ENCODE measurements around the gene ECI1. TPM values are rescaled to one million over a fixed set of nuclear protein-coding genes. Genes with fewer than 3 reads are reported as not detected.
A peak's percentile ranks its signal among the peaks of the same experiment; 100 is the strongest.

Gene ECI1
- total and polyA plus RNA-seq, 4 donors: 18.8 to 58.9 (median 53.9) TPM

DNA sequence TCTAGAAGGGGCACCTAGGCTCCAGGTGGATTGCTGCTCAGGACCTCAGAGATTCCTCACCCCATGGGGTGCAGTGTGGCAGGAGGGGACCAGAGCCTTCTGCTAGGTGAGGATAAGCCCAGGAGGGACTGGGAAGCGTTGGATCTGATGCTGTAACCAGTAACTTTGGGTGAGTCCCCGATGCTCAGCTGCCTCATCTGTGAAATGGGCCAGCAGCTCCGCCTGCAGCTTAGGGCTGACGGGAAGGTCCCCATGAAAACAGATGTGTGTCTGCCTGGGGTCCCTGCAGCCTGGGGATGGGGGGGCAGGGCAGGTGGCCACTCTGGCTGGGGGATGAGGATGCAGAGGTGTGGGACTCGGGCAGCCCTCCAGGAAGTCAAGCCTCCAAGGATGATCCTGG, 52.3 kb downstream of the ECI1 start:
- no peak for DNase-seq (ENCODE audit: low read depth in 4 of 6, low spot score in 6 of 6)
- Histone ChIP-seq H3K9me3 (ENCODE audit: control insufficient read depth, insufficient read depth, low read length) (no peaks in the 10 kb centered on the region), H3K4me3 (ENCODE audit: low read depth, low read length) (no peak overlapping the region), H3K27ac (ENCODE audit: low read depth, low read length) (no peak overlapping the region), H3K4me1 (ENCODE audit: control insufficient read depth, insufficient read depth, low read length) (peaks cover 23% of the 10 kb centered on the region), H3K27me3 (ENCODE audit: control insufficient read depth, insufficient read depth, low read length) (peaks cover 3% of the 10 kb centered on the region), H3K36me3 (ENCODE audit: control insufficient read depth, insufficient read depth, low read length) (peaks cover 7% of the 10 kb centered on the region)
- 76% methylated on average over 5 of the region's 5 CpGs for WGBS (ENCODE audit: insufficient coverage)

DNA sequence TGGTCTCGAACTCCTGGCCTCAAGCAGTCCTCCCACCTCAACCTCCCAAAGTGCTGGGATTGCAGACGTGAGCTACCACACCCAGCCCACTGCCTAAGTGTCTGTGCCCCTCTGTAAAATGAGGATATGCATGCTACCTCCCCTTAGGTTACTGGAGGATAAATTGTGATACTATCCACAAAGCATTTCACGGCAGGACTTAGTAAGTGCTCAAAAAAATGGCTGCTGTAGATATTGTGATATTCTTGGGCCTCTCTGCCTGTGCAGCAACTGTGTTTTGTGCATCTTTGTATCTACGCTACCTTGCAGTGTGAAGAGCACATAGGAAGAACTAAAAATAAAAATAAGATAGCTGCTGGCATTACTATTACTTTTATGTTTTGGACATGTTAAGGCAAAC, 53.1 kb downstream of the ECI1 start:
- Histone ChIP-seq H3K9me3 (ENCODE audit: control insufficient read depth, insufficient read depth, low read length) (no peaks in the 10 kb centered on the region), H3K4me3 (ENCODE audit: low read depth, low read length) (no peak overlapping the region), H3K27ac (ENCODE audit: low read depth, low read length) (no peak overlapping the region), H3K27me3 (ENCODE audit: control insufficient read depth, insufficient read depth, low read length) (peaks cover 3% of the 10 kb centered on the region), H3K36me3 (ENCODE audit: control insufficient read depth, insufficient read depth, low read length) (peaks cover 14% of the 10 kb centered on the region), H3K4me1 (ENCODE audit: control insufficient read depth, insufficient read depth, low read length) (peaks cover 29% of the 10 kb centered on the region)
- WGBS (ENCODE audit: insufficient coverage): no CpG with 5 or more reads among the region's 4 CpGs
- DNase-seq (ENCODE audit: low read depth in 4 of 6, low spot score in 6 of 6): no peak

DNA sequence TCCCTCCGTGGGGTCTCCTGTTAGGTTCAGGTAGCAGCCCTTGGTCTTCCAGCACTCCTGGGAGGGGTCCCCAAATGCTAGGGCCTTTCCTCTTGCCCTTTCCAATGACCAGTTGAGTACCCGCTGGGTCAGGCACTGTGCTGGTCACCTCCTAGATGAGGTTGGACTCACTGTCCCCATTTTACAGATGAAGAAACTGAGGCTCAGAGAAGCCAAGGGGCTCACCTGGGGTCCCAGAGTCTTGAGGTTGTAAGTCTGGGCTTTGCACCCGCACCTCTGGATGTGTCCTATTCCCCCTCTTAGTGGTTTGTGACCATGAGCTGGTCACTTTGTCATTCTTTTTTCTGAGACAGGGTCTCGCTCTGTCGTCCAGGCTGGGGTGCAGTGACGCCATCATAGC, 53.6 kb downstream of the ECI1 start:
- no peak overlapping the region for H3K27ac ChIP-seq (ENCODE audit: low read depth, low read length)
- peaks cover 3% of the 10 kb centered on the region for H3K27me3 ChIP-seq (ENCODE audit: control insufficient read depth, insufficient read depth, low read length)
- peaks cover 17% of the 10 kb centered on the region for H3K36me3 ChIP-seq (ENCODE audit: control insufficient read depth, insufficient read depth, low read length)
- 80% methylated on average over 5 of the region's 6 CpGs for WGBS (ENCODE audit: insufficient coverage)
- no peaks in the 10 kb centered on the region for H3K9me3 ChIP-seq (ENCODE audit: control insufficient read depth, insufficient read depth, low read length)
- DNase-seq (ENCODE audit: low read depth in 4 of 6, low spot score in 6 of 6): no peak
- H3K4me1 ChIP-seq (ENCODE audit: control insufficient read depth, insufficient read depth, low read length): peaks cover 29% of the 10 kb centered on the region
- no peak overlapping the region for H3K4me3 ChIP-seq (ENCODE audit: low read depth, low read length)

DNA sequence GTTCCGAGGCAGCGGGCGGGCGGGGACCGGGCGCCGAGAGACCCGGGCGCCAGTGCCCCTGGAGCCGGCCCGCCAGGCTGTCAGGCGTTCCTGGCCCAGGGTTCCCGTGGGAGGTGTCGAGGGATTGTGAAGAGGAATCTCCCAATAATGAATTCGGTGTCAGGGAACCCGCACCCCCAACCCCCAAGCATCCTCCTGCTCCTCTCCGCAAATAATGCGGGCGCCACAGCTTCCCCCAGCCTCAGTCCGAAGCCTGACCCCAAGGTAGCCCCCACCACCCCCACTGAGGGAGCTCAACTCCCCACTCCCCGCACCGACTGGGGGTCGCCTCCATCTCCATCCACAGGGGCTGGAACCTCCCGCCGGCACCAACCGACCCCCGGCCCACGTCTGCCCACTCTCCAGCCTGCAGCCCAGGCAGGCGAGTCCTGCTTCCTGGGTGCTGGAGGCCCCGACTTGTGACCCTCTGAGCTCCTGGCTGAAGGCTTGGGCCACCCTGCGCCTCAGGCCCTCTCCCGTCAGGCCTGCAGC, 54.3 kb downstream of the ECI1 start:
- Histone ChIP-seq H3K4me3 (ENCODE audit: low read depth, low read length) (no peak overlapping the region), H3K27me3 (ENCODE audit: control insufficient read depth, insufficient read depth, low read length) (peaks cover 3% of the 10 kb centered on the region), H3K9me3 (ENCODE audit: control insufficient read depth, insufficient read depth, low read length) (no peaks in the 10 kb centered on the region), H3K4me1 (ENCODE audit: control insufficient read depth, insufficient read depth, low read length) (peaks cover 33% of the 10 kb centered on the region), H3K27ac (ENCODE audit: low read depth, low read length) (no peak overlapping the region), H3K36me3 (ENCODE audit: control insufficient read depth, insufficient read depth, low read length) (peaks cover 24% of the 10 kb centered on the region)
- no peak for DNase-seq (ENCODE audit: low read depth in 4 of 6, low spot score in 6 of 6)
- WGBS (ENCODE audit: insufficient coverage): 22% methylated on average over 25 of the region's 32 CpGs

DNA sequence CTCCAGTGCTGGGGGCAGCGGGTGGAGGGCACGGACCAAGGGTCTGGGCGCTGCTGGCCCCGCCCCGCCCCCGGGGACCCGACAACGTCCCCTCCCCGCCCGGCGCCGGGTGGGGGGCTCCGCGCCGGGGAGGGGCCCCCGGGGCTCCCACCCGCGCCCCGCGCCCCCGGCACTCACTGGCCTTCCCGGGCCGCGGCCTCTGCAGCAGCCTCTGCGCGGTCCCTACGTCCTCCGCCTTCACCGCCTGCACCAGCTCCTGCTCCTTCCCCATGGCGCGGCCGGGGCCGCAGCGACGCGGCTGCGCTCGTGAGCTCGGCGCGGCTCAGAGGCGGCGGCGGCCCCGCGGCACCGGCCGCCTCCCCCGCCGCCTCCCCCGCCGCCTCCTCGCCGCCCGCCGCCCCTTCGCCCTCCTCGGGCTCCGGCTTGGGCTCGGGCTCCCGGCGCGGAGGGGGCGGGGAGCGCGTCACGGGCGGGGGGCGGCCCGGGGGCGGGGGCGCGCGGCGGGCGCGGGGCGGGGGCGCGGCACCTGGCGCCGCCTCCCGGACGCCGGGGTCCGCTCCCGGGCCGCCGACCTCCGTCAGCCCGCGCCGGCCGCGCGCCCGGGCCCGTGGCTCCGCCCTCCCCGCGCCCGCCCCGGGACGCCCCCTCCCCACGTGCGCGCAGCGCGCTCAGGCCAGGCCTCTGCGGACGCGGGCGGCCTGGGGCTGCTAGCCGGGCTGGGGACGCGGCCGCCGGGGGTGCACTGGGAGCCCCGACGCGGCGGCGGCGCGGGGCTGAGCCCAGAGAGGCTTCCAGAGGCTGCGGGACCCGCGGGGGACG, 55.0 kb downstream of the ECI1 start, which contains the start of gene CASKIN1:
Gene CASKIN1 (minus strand): TSS at position 444 of the 819 bp plus-strand sequence. CDS start 173 bp downstream, at position 271.
- Histone ChIP-seq H3K36me3 (ENCODE audit: control insufficient read depth, insufficient read depth, low read length) (peaks cover 30% of the 10 kb centered on the region), H3K9me3 (ENCODE audit: control insufficient read depth, insufficient read depth, low read length) (no peaks in the 10 kb centered on the region), H3K4me3 (ENCODE audit: low read depth, low read length) (peak within 1 kb of the TSS; percentile 36), H3K4me1 (ENCODE audit: control insufficient read depth, insufficient read depth, low read length) (peaks cover 39% of the 10 kb centered on the region), H3K27me3 (ENCODE audit: control insufficient read depth, insufficient read depth, low read length) (peaks cover 3% of the 10 kb centered on the region), H3K27ac (ENCODE audit: low read depth, low read length) (no peak within 1 kb of the TSS)
- WGBS (ENCODE audit: insufficient coverage): under 1% methylated on average over 102 of the region's 129 CpGs
- peak in 2 of 6 donors; percentile 60 to 72 for DNase-seq (ENCODE audit: low read depth in 4 of 6, low spot score in 6 of 6)

DNA sequence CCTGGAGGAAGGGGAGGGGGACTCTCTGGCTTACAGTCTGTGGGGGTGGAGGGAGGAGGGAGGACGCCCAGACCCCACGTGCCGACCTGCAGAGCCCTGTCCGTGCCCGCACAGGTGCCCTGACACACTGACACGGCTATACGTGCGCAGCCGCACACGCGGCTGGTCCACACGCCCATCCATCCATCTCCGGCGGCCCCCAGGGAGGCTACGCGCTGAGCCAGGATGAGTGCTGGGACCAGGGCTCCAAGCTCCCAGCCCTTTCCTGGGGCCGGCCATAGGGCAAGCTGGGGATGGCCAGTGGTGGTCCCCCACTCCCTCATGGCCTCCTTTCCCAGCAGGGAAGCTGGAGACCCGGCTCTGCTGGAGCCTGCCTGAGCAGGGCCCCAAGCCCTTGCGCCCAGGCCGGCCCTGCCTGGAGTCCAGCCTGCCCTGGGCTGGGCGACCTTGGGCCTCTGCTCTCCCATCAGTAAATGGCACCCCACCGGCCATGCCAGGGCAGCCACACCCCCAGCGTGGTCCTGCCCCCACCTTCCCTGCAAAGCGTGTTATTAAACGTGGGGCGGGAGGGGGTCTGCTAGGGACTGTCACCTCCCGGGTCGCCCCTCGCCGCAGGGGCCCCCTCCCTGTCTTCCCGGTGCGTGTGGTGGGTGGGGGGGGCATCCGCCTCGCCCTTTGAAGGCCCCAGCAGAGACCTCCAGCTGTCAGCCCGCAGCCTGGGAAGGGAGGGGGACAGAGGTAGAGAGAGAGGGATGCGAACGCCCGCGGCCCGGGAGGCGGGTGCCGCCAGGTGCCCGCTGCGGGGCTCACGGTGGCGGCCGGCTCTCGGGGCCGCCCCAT, 55.8 kb downstream of the ECI1 start:
- no peak overlapping the region for H3K27ac ChIP-seq (ENCODE audit: low read depth, low read length)

DNA sequence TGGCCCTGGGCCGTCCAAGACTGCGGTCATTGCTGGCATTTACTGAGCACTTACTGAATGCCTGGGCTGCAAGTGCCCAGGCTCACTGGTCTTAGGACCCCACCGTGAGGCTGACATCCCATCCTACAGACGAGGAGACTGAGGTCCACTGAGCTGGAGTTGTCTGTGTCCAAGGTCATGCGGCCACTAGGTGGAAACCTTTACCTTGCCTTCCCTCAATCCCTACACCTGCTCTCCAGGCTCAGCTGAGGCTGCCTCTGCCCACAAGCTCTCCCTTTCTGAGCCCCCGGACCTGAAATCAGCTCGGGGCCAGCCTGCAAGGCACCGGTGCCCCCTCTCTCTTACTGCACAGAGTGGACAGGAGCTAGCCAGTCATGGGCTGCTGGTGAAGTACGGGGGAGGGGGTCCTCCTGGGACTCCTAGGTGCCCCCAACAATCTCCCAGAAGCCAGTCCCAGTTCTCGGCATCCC, 56.5 kb downstream of the ECI1 start:
- peaks cover 54% of the 10 kb centered on the region for H3K4me1 ChIP-seq (ENCODE audit: control insufficient read depth, insufficient read depth, low read length)
- WGBS (ENCODE audit: insufficient coverage): 32% methylated on average over 7 of the region's 10 CpGs
- peaks cover 45% of the 10 kb centered on the region for H3K36me3 ChIP-seq (ENCODE audit: control insufficient read depth, insufficient read depth, low read length)
- peak in 2 of 6 donors; percentile 37 to 83 for DNase-seq (ENCODE audit: low read depth in 4 of 6, low spot score in 6 of 6)
- H3K4me3 ChIP-seq (ENCODE audit: low read depth, low read length): peak overlapping the region; percentile 36
- H3K27me3 ChIP-seq (ENCODE audit: control insufficient read depth, insufficient read depth, low read length): peaks cover 3% of the 10 kb centered on the region
- H3K9me3 ChIP-seq (ENCODE audit: control insufficient read depth, insufficient read depth, low read length): no peaks in the 10 kb centered on the region
- H3K27ac ChIP-seq (ENCODE audit: low read depth, low read length): no peak overlapping the region

More for the DNA sequence above, 55.8 kb downstream of the ECI1 start:
- peak in 1 of 6 donors; percentile 54 for DNase-seq (ENCODE audit: low read depth in 4 of 6, low spot score in 6 of 6)
- Histone ChIP-seq H3K36me3 (ENCODE audit: control insufficient read depth, insufficient read depth, low read length) (peaks cover 39% of the 10 kb centered on the region), H3K4me3 (ENCODE audit: low read depth, low read length) (peak overlapping the region; percentile 36), H3K9me3 (ENCODE audit: control insufficient read depth, insufficient read depth, low read length) (no peaks in the 10 kb centered on the region), H3K4me1 (ENCODE audit: control insufficient read depth, insufficient read depth, low read length) (peaks cover 48% of the 10 kb centered on the region), H3K27me3 (ENCODE audit: control insufficient read depth, insufficient read depth, low read length) (peaks cover 3% of the 10 kb centered on the region)
- 2% methylated on average over 44 of the region's 49 CpGs for WGBS (ENCODE audit: insufficient coverage)

DNA sequence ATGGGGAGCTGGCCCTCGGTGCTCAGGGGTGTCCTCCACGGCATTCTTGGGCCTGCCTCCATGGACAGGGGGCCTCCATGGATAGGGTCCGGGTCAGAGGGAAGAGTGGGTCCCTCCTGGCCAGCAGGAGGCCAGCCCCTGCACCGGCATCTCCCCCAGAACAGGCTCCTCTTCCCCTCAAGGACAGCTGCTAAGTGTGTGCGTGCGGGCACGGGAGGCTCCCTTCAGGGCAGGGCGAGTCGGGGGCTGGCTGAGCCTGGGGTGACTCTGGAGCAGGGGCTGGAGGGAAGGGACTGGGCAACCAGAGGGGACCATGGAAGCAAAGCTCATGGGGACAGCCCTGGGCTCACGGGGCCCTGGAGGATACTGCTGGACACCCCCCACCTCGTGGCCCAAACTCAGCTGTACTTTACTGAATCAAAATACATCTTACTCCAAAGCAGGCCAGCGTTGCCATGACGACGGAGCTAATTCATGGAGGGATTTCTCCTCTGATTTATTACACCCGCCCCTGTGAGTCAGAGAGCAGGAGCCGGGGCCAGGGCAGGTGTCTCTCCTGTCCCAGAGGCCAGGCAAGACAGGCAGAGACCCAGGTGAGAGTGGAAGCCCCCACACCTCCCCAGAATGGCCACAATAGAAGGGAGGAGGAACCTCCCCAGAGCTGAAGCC, 57.1 kb downstream of the ECI1 start:
- H3K27ac ChIP-seq (ENCODE audit: low read depth, low read length): no peak overlapping the region
- H3K9me3 ChIP-seq (ENCODE audit: control insufficient read depth, insufficient read depth, low read length): no peaks in the 10 kb centered on the region
- DNase-seq (ENCODE audit: low read depth in 4 of 6, low spot score in 6 of 6): peak in 1 of 6 donors; percentile 45
- H3K36me3 ChIP-seq (ENCODE audit: control insufficient read depth, insufficient read depth, low read length): peaks cover 51% of the 10 kb centered on the region
- WGBS (ENCODE audit: insufficient coverage): 42% methylated on average over 11 of the region's 16 CpGs
- H3K4me1 ChIP-seq (ENCODE audit: control insufficient read depth, insufficient read depth, low read length): peaks cover 55% of the 10 kb centered on the region
- peak overlapping the region; percentile 36 for H3K4me3 ChIP-seq (ENCODE audit: low read depth, low read length)
- peaks cover 3% of the 10 kb centered on the region for H3K27me3 ChIP-seq (ENCODE audit: control insufficient read depth, insufficient read depth, low read length)

DNA sequence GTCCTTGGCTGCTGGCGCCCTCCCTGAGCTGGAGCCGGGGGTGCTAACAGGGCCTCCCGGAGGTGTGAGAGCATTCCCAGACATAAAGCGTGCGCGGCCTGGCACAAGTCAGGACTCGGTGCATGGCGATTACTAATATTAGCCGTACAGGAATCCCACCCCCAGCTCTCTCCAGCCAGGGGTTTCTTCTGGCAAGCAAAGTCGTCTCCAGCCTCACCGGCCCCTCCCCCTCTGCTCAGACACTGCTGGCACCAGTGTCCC, 60.0 kb downstream of the ECI1 start:
- no peak for DNase-seq (ENCODE audit: low read depth in 4 of 6, low spot score in 6 of 6)
- Histone ChIP-seq H3K27ac (ENCODE audit: low read depth, low read length) (no peak overlapping the region), H3K27me3 (ENCODE audit: control insufficient read depth, insufficient read depth, low read length) (no peaks in the 10 kb centered on the region), H3K36me3 (ENCODE audit: control insufficient read depth, insufficient read depth, low read length) (peaks cover 80% of the 10 kb centered on the region), H3K4me1 (ENCODE audit: control insufficient read depth, insufficient read depth, low read length) (peaks cover 49% of the 10 kb centered on the region), H3K9me3 (ENCODE audit: control insufficient read depth, insufficient read depth, low read length) (no peaks in the 10 kb centered on the region), H3K4me3 (ENCODE audit: low read depth, low read length) (no peak overlapping the region)
- 63% methylated on average over 11 of the region's 11 CpGs for WGBS (ENCODE audit: insufficient coverage)

Data from spinal cord (tissue), 10 donors.